MCF 10A (cell line): ENCODE measurements around the gene FOXO3B. TPM values are rescaled to one million over a fixed set of nuclear protein-coding genes. Genes with fewer than 3 reads are reported as not detected.
"Not testable (repeated sequence)": the region's sequence is repeated elsewhere in the genome, so short reads cannot be mapped to it uniquely, and the experiment has no call there.

ENCODE experiments used
- Bru-seq: library from RNA; stranded (reverse); fragments of 400-500 nt; gene quantifications from one replicate; lab custom pipeline; 2021; lab: Mats Ljungman, UMichigan
- BruChase-seq, 2 experiments: library from RNA; stranded (reverse); fragments of 400-500 nt; gene quantifications; one replicate each; lab custom pipeline; 2021; lab: Mats Ljungman, UMichigan
- BruUV-seq: library from RNA; stranded (reverse); fragments of 400-500 nt; replicated peaks from 2 replicates; lab custom pipeline; 2021; lab: Mats Ljungman, UMichigan
- CTCF ChIA-PET: fragments of 300-600 bp; sonication (Branson Sonifier 250); formaldehyde crosslinking; extraction: SDS; loops from one replicate; lab custom pipeline; 2021; ENCODE audit warnings: antibody characterized with exemption, inconsistent platforms; lab: Yijun Ruan, JAX
- POLR2A ChIA-PET: fragments of 300-600, 350-650 bp; sonication (Branson Sonifier 250); formaldehyde crosslinking; extraction: SDS; loops from one replicate; lab custom pipeline; 2020; ENCODE audit warnings: antibody characterized with exemption, inconsistent platforms; lab: Yijun Ruan, JAX
- DNase-seq: peaks from one replicate; pipeline ENCODE4 v3.0.0-alpha.2; 2018; ENCODE audit not compliant: unreplicated experiment
- H3K27ac Mint-ChIP-seq: one replicate; pipeline ENCODE4 v1.8.0; 2022; ENCODE audit warnings: mild to moderate bottlenecking, low read depth, mixed read lengths; ENCODE audit not compliant: unreplicated experiment
- H3K27me3 Mint-ChIP-seq: one replicate; pipeline ENCODE4 v1.8.0; 2022; ENCODE audit warnings: mixed read lengths; ENCODE audit not compliant: insufficient read depth, unreplicated experiment
- H3K36me3 Mint-ChIP-seq: one replicate; pipeline ENCODE4 v1.8.0; 2022; ENCODE audit warnings: mild to moderate bottlenecking, moderate library complexity, mixed read lengths; ENCODE audit not compliant: insufficient read depth, unreplicated experiment
- H3K4me1 Mint-ChIP-seq: one replicate; pipeline ENCODE4 v1.8.0; 2022; ENCODE audit warnings: mixed read lengths; ENCODE audit not compliant: insufficient read depth, unreplicated experiment
- H3K4me3 Mint-ChIP-seq: one replicate; pipeline ENCODE4 v1.8.0; 2022; ENCODE audit warnings: mild to moderate bottlenecking, moderate library complexity, mixed read lengths; ENCODE audit not compliant: unreplicated experiment
- H3K9me3 Mint-ChIP-seq: one replicate; pipeline ENCODE4 v1.8.0; 2022; ENCODE audit warnings: mixed read lengths; ENCODE audit not compliant: unreplicated experiment
- intact Hi-C: fragments of 100-400 bp; cut with micrococcal nuclease; formaldehyde crosslinking; loops from 2 replicates; pipeline ENCODE4 v1.14.1; 2022
- long read RNA-seq: library from polyadenylated mRNA; stranded (forward); transcript quantifications from one replicate; pipeline ENCODE4 v2.0.0, GENCODE V29; 2022
- total RNA-seq: library from RNA; stranded (reverse); gene quantifications from 2 replicates; pipeline ENCODE4 v1.2.3, GENCODE V29; 2022

Gene FOXO3B
- total RNA-seq = 3.3 and 3.7 TPM in 2 replicates
- Bru-seq, nascent RNA = percentile 52 among the genes with signal in this experiment
- BruChase-seq, experiment 1, labeled RNA remaining after a 6-hour chase = percentile 62 among the genes with signal in this experiment
- percentile 67 among the genes with signal in this experiment for BruChase-seq, experiment 2, labeled RNA remaining after a 2-hour chase
- long read RNA-seq, transcript FOXO3B-201 (1 exons, 1,928 nt) = major isoform, 6 of 6 reads
- long read RNA-seq, partial matches to known transcripts = 0 of 6 reads
- long read RNA-seq, other reads (novel, unspliced or antisense) = 0 of 6 reads

GRCh38 chr17:18681767-18682571 is at the start of gene FOXO3B:
Gene FOXO3B, minus strand, starts transcription at chr17:18682314. Its CDS starts 663 bp downstream, at chr17:18681651.
- H3K27ac Mint-ChIP-seq, intact Hi-C loops, H3K9me3 Mint-ChIP-seq, H3K36me3 Mint-ChIP-seq, CTCF ChIA-PET, H3K27me3 Mint-ChIP-seq, POLR2A ChIA-PET, H3K4me1 Mint-ChIP-seq: not testable (repeated sequence)
- peak within 1 kb of the TSS; percentile 79 for H3K4me3 Mint-ChIP-seq
- DNase-seq = peak; percentile 91
- TSS peak; percentile 56 for BruUV-seq

GRCh38 chr17:18723509-18723908 is 41.4 kb upstream of the FOXO3B start:
- intact Hi-C loops, BruUV-seq, H3K9me3 Mint-ChIP-seq, DNase-seq, H3K27me3 Mint-ChIP-seq, CTCF ChIA-PET, H3K4me1 Mint-ChIP-seq, POLR2A ChIA-PET, H3K27ac Mint-ChIP-seq, H3K4me3 Mint-ChIP-seq: not testable (repeated sequence)
- peaks cover 12% of the 10 kb centered on the region for H3K36me3 Mint-ChIP-seq

DNA sequence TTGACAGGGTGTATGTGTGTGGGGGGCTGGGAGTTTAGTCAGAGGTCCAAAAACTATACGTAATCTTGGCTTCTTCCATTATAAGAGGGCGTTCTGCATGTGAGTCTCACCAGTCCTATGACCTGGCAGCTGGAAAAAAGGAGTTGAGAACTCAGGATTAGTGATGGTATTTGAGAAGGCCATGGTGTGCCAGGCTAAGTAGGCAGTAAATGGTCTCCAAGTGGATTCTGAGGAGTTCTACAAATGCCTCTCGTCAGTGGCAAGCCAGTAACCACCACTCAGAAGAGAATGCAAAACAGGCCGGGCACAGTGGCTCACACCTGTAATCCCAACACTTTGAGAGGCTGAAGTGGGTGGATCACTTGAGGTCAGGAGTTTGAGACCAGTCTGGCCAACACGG is 40.5 kb upstream of the FOXO3B start:
- DNase-seq, H3K27me3 Mint-ChIP-seq, H3K4me3 Mint-ChIP-seq, BruUV-seq, POLR2A ChIA-PET, H3K27ac Mint-ChIP-seq, intact Hi-C loops, H3K9me3 Mint-ChIP-seq, CTCF ChIA-PET, H3K4me1 Mint-ChIP-seq: not testable (repeated sequence)
- peaks cover 12% of the 10 kb centered on the region for H3K36me3 Mint-ChIP-seq

- H3K27ac Mint-ChIP-seq, H3K27me3 Mint-ChIP-seq, H3K4me3 Mint-ChIP-seq, H3K9me3 Mint-ChIP-seq, POLR2A ChIA-PET, intact Hi-C loops, H3K4me1 Mint-ChIP-seq, CTCF ChIA-PET, DNase-seq: not testable (repeated sequence)
- peaks cover 12% of the 10 kb centered on the region for H3K36me3 Mint-ChIP-seq
- TSS peak; percentile 84 for BruUV-seq
Measured at GRCh38 chr17:18721775-18722547, 39.8 kb upstream of the FOXO3B start.

GRCh38 chr17:18719428-18720110 is 37.5 kb upstream of the FOXO3B start:
- peak overlapping the region; percentile 90 for H3K27ac Mint-ChIP-seq
- H3K36me3 Mint-ChIP-seq, CTCF ChIA-PET, intact Hi-C loops, H3K27me3 Mint-ChIP-seq, H3K4me1 Mint-ChIP-seq, POLR2A ChIA-PET, DNase-seq, H3K4me3 Mint-ChIP-seq, H3K9me3 Mint-ChIP-seq, BruUV-seq: not testable (repeated sequence)

GRCh38 chr17:18718643-18719427 is 36.7 kb upstream of the FOXO3B start:
- POLR2A ChIA-PET, CTCF ChIA-PET, intact Hi-C loops, H3K27me3 Mint-ChIP-seq, H3K4me3 Mint-ChIP-seq, H3K4me1 Mint-ChIP-seq, H3K9me3 Mint-ChIP-seq, H3K36me3 Mint-ChIP-seq, BruUV-seq: not testable (repeated sequence)
- peak; percentile 30 for DNase-seq
- peak overlapping the region; percentile 90 for H3K27ac Mint-ChIP-seq
